Measurements from ENCODE around the gene SORBS2. TPM values are rescaled to one million over a fixed set of nuclear protein-coding genes. Genes with fewer than 3 reads are reported as not detected.

The SORBS2 gene
- polyA plus RNA-seq, 2 of the 4 experiments (the other 2 are of a cell fraction): 0.23 to 0.90 TPM

DNA sequence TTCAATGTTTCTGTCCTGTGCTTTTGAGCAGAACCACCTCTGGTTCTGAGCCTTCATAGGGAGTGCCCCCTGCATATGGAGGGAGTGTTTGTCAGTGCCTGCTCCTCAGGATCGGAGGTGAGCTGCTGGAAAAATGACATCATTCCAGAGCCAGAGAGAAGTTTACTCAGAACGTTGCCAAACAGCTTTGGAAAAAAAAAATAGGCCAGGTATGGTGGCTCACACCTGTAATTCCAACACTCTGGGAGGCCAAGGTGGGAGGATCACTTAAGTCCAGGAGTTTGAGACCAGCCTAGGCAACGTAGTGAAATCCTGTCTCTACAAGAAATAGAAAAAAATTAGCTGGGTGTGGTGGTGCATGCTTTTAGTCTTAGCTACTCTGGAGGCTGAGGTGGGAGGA lies 249.5 kb downstream of the SORBS2 start (continued):
- TF ChIP-seq HMGXB4 (CRISPR knock-in tag; IDR thresholded peaks at IDR 0.05; ENCODE audit: borderline replicate concordance) (no peak), TP53 (CRISPR knock-in tag; IDR thresholded peaks at IDR 0.05) (no peak), HEYL (CRISPR knock-in tag; IDR thresholded peaks at IDR 0.05) (no peak), CTCF (IDR thresholded peaks at IDR 0.05) (no peak), CBX2 (IDR thresholded peaks at IDR 0.05; ENCODE audit: borderline replicate concordance, low read depth) (no peak), ZFP36 (IDR thresholded peaks at IDR 0.05; ENCODE audit: borderline replicate concordance, partially characterized antibody) (no peak)

- Histone ChIP-seq H3K4me1 (peaks cover 13% of the 10 kb centered on the region), H3K4me2 (peak overlapping the region; percentile 46), H3K27ac (peak overlapping the region; percentile 69 to 85), H3K4me3 (no peak overlapping the region), H3K9me3 (no peaks in the 10 kb centered on the region)
- ChIA-PET POLR2A (no interaction called here), CTCF (interaction anchor here (1.0 kb wide), 1 partner anchor 19 kb away, joined by 3 read pairs; no protein-coding TSS in a partner anchor)
- ATAC-seq: no peak
- 96% methylated on average over 5 of the region's 5 CpGs for WGBS (ENCODE audit: missing lambda C conversion rate)
- no peak for DNase-seq (ENCODE audit: low read depth in 1 of 2, low spot score in 1 of 2)
- TF ChIP-seq FOSL2 (IDR thresholded peaks at IDR 0.05): no peak
- TF ChIP-seq FOSL2 (CRISPR knock-in tag; IDR thresholded peaks at IDR 0.05): no peak
- TF ChIP-seq FOXS1 (CRISPR knock-in tag; IDR thresholded peaks at IDR 0.05): no peak
- no peak for TF ChIP-seq REST (IDR thresholded peaks at IDR 0.05)
- no peak for TF ChIP-seq BCL3 (IDR thresholded peaks at IDR 0.05)
- no peak for TF ChIP-seq MAZ (IDR thresholded peaks at IDR 0.05; ENCODE audit: borderline replicate concordance, low read depth, low read length)
- TF ChIP-seq RAD21 (conservative IDR thresholded peaks at IDR 0.05 in 1 of 2, IDR thresholded peaks at IDR 0.05 in 1 of 2): no peak
- no peak for TF ChIP-seq RCOR1 (IDR thresholded peaks at IDR 0.05; ENCODE audit: low read depth, low read length)
- no peak for TF ChIP-seq HDAC2 (IDR thresholded peaks at IDR 0.05)
- TF ChIP-seq NPAS2 (CRISPR knock-in tag; IDR thresholded peaks at IDR 0.05; ENCODE audit: borderline replicate concordance): no peak
- no peak for FAIRE-seq
Observed at GRCh38 chr4:185560316-185560715, 251.7 kb downstream of the SORBS2 start.
